H1 (cell line): ENCODE results near the gene SH3GL1. TPM values are rescaled to one million over a fixed set of nuclear protein-coding genes. Genes with fewer than 3 reads are reported as not detected.
A peak's percentile ranks its signal among the peaks of the same experiment; 100 is the strongest.

Source experiments
- CTCF ChIA-PET: fragments of 300-600 bp; sonication (Branson Sonifier 250); formaldehyde crosslinking; loops from one replicate; lab custom pipeline; 2021; ENCODE audit not compliant: partially characterized antibody; lab: Charles Lee
- POLR2A ChIA-PET: fragments of 300-600 bp; sonication (Branson Sonifier 250); formaldehyde crosslinking; loops from one replicate; lab custom pipeline; 2021; ENCODE audit warnings: inconsistent platforms; ENCODE audit not compliant: partially characterized antibody; lab: Charles Lee
- DNase-seq, 2 experiments: peaks; one replicate each; pipeline versions ENCODE4 v3.0.0 to v3.0.0-alpha.2; 2010 to 2022; ENCODE audit warnings: low spot score in 2 of 2, low read depth in 1 of 2, mixed read lengths in 1 of 2
- FAIRE-seq: peaks from 2 replicates; lab custom pipeline; 2011; peaks lifted over from hg19 to GRCh38; lab: Jason Lieb, UNC
- H2AFZ ChIP-seq: 2 replicates; pipeline ENCODE4 v1.8.1; 2012; ENCODE audit warnings: low read length, inconsistent platforms
- H2AK5ac ChIP-seq: 2 replicates; pipeline ENCODE4 v1.6.1; 2013; ENCODE audit warnings: low read depth, low read length
- H2BK120ac ChIP-seq: replicated peaks from 2 replicates; pipeline ENCODE3; 2013; ENCODE audit warnings: low read depth, low read length, inconsistent platforms
- H2BK12ac ChIP-seq: 2 replicates; pipeline ENCODE4 v1.6.1; 2013; ENCODE audit warnings: low read depth, low read length
- H2BK15ac ChIP-seq: 2 replicates; pipeline ENCODE4 v1.6.1; 2013; ENCODE audit warnings: low read length
- H2BK20ac ChIP-seq: 2 replicates; pipeline ENCODE4 v1.6.1; 2013; ENCODE audit warnings: low read length
- H2BK5ac ChIP-seq: 2 replicates; pipeline ENCODE4 v1.6.1; 2013; ENCODE audit warnings: low read depth, low read length
- H3K14ac ChIP-seq: 2 replicates; pipeline ENCODE4 v1.6.1; 2013; ENCODE audit warnings: inconsistent platforms; ENCODE audit not compliant: insufficient read length
- H3K18ac ChIP-seq: 2 replicates; pipeline ENCODE4 v1.6.1; 2013; ENCODE audit warnings: low read length; ENCODE audit errors: extremely low read depth
- H3K23ac ChIP-seq: 2 replicates; pipeline ENCODE4 v1.6.1; 2013; ENCODE audit warnings: inconsistent platforms; ENCODE audit not compliant: insufficient read length
- H3K23me2 ChIP-seq: 2 replicates; pipeline ENCODE4 v1.6.1; 2013; ENCODE audit warnings: low read depth, low read length
- H3K27ac ChIP-seq: 2 replicates; pipeline ENCODE4 v1.6.1; 2011; ENCODE audit warnings: low read depth, low read length, inconsistent platforms
- H3K27me3 ChIP-seq, 4 experiments: replicated peaks in 1 of 4; 1 replicate in 1 of 4; 2 replicates in 3 of 4; pipeline versions ENCODE4 v1.6.1 to v1.8.1; 2011 to 2013; ENCODE audit warnings: low read length in 3 of 4, mild to moderate bottlenecking in 3 of 4, inconsistent platforms in 2 of 4, mixed read lengths in 2 of 4, moderate library complexity in 1 of 4; ENCODE audit not compliant: control insufficient read depth in 3 of 4, insufficient read depth in 3 of 4; ENCODE audit errors: extremely low read depth in 1 of 4
- H3K36me3 ChIP-seq, 4 experiments: 2 replicates each; pipeline versions ENCODE4 v1.6.1 to v1.8.1; 2011 to 2013; ENCODE audit warnings: mild to moderate bottlenecking in 4 of 4, low read length in 3 of 4, moderate library complexity in 2 of 4, control low read depth in 1 of 4, inconsistent platforms in 1 of 4; ENCODE audit not compliant: insufficient read depth in 4 of 4, control insufficient read depth in 2 of 4
- H3K4ac ChIP-seq: replicated peaks from 2 replicates; pipeline ENCODE3; 2013; ENCODE audit warnings: low read length, low read depth, mixed read lengths, inconsistent platforms; ENCODE audit not compliant: insufficient read length
- H3K4me1 ChIP-seq, 4 experiments: replicated peaks in 1 of 4; 1 replicate in 1 of 4; 2 replicates in 3 of 4; pipeline versions ENCODE4 v1.6.1 to v1.8.1; 2011 to 2013; ENCODE audit warnings: low read length in 3 of 4, inconsistent platforms in 2 of 4, mixed read lengths in 1 of 4; ENCODE audit not compliant: insufficient read depth in 4 of 4, control insufficient read depth in 3 of 4
- H3K4me2 ChIP-seq, 2 experiments: 2 replicates each; pipeline versions ENCODE4 v1.6.1 to v1.8.1; 2011 to 2013; ENCODE audit warnings: low read depth in 2 of 2, low read length in 2 of 2, control low read depth in 1 of 2, inconsistent platforms in 1 of 2, mild to moderate bottlenecking in 1 of 2; ENCODE audit not compliant: insufficient read depth in 1 of 2
- H3K4me3 ChIP-seq, 4 experiments: fragments of 200-600, 300-600 bp in 1 of 4; sonication (generic), shearing (Covaris generic), sonication (Bioruptor Twin) in 1 of 4; 2 replicates each; pipeline versions ENCODE4 v1.5.1 to v1.8.1; 2011 to 2016; ENCODE audit warnings: low read length in 4 of 4, low read depth in 3 of 4, control low read depth in 2 of 4, inconsistent platforms in 2 of 4, mild to moderate bottlenecking in 2 of 4, mixed read lengths in 1 of 4, moderate library complexity in 1 of 4; ENCODE audit not compliant: insufficient read depth in 2 of 4; ENCODE audit errors: extremely low read depth in 1 of 4
- H3K56ac ChIP-seq: replicated peaks from 2 replicates; pipeline ENCODE3; 2013; ENCODE audit warnings: low read depth, mild to moderate bottlenecking, mixed read lengths, low read length, inconsistent platforms; ENCODE audit not compliant: insufficient read length
- H3K79me1 ChIP-seq: 2 replicates; pipeline ENCODE4 v1.6.1; 2013; ENCODE audit warnings: low read depth, low read length, control low read depth
- H3K79me2 ChIP-seq, 2 experiments: 2 replicates each; pipeline versions ENCODE4 v1.6.1 to v1.8.1; 2012 to 2013; ENCODE audit warnings: low read length in 2 of 2, mild to moderate bottlenecking in 2 of 2, inconsistent platforms in 1 of 2; ENCODE audit not compliant: insufficient read depth in 2 of 2, control insufficient read depth in 1 of 2
- H3K9ac ChIP-seq, 4 experiments: replicated peaks in 1 of 4; 1 replicate in 1 of 4; 2 replicates in 3 of 4; pipeline versions ENCODE4 v1.6.1 to v1.8.1; 2011 to 2013; ENCODE audit warnings: low read depth in 3 of 4, low read length in 3 of 4, control low read depth in 2 of 4, mild to moderate bottlenecking in 2 of 4, moderate library complexity in 2 of 4, inconsistent platforms in 1 of 4; ENCODE audit errors: extremely low read depth in 1 of 4
- H3K9me3 ChIP-seq, 2 experiments: 2 replicates each; pipeline versions ENCODE4 v1.6.1 to v1.8.1; 2012 to 2013; ENCODE audit warnings: mild to moderate bottlenecking in 2 of 2, moderate library complexity in 2 of 2, control low read depth in 1 of 2, inconsistent platforms in 1 of 2, low read depth in 1 of 2, low read length in 1 of 2, mixed read lengths in 1 of 2; ENCODE audit not compliant: insufficient read depth in 2 of 2
- H4K20me1 ChIP-seq, 2 experiments: replicated peaks in 1 of 2; 2 replicates each; pipeline versions ENCODE3 to v1.8.1; 2011 to 2013; ENCODE audit warnings: inconsistent platforms in 2 of 2, low read length in 2 of 2, mild to moderate bottlenecking in 1 of 2; ENCODE audit not compliant: insufficient read depth in 2 of 2, control insufficient read depth in 1 of 2
- H4K5ac ChIP-seq: 2 replicates; pipeline ENCODE4 v1.6.1; 2013; ENCODE audit warnings: low read length, low read depth, mixed read lengths, inconsistent platforms; ENCODE audit not compliant: insufficient read length
- H4K8ac ChIP-seq: 2 replicates; pipeline ENCODE4 v1.8.0; 2013; ENCODE audit warnings: mild to moderate bottlenecking, moderate library complexity, low read length, inconsistent platforms; ENCODE audit not compliant: insufficient read depth; ENCODE audit errors: extremely low read depth
- H4K91ac ChIP-seq: replicated peaks from 2 replicates; pipeline ENCODE3; 2013; ENCODE audit warnings: low read length, mixed read lengths, inconsistent platforms; ENCODE audit not compliant: insufficient read length
- ASH2L ChIP-seq: fragments of 200-600, 300-600 bp; sonication (generic); IDR thresholded peaks from one replicate; pipeline ENCODE4 v1.7.1; 2017; ENCODE audit warnings: low read length
- KDM5A ChIP-seq: fragments of 200-600 bp; IDR thresholded peaks from 2 replicates; pipeline ENCODE4 v1.7.1; 2012; ENCODE audit warnings: mild to moderate bottlenecking, low read length, inconsistent platforms, mixed read lengths
- SP2 ChIP-seq: IDR thresholded peaks from 2 replicates; pipeline ENCODE4 v1.6.1; 2012; ENCODE audit warnings: mild to moderate bottlenecking, low read length, inconsistent platforms
- TBP ChIP-seq: IDR thresholded peaks from 2 replicates; pipeline ENCODE4 v1.6.1; 2011; ENCODE audit warnings: low read depth, low read length, improper control_type of control experiment
- TEAD4 ChIP-seq: IDR thresholded peaks from 2 replicates; pipeline ENCODE4 v1.6.1; 2012; ENCODE audit warnings: low read depth, low read length, inconsistent platforms, mixed read lengths
- WGBS, 2 experiments: shearing (Covaris generic) in 1 of 2; methylation state at CpG; one replicate each; pipeline versions ENCODE4 v1.1.6 to v1.1.7; 2013 to 2015; ENCODE audit warnings: low lambda C conversion rate in 2 of 2, mixed read lengths in 2 of 2, inconsistent platforms in 1 of 2, low coverage in 1 of 2, missing lambda C conversion rate in 1 of 2; ENCODE audit not compliant: insufficient replicate concordance in 2 of 2, insufficient coverage in 1 of 2, insufficient read length in 1 of 2; ENCODE audit errors: extremely low coverage in 1 of 2, missing lambda C conversion rate in 1 of 2; 5-methylcytosine and 5-hydroxymethylcytosine counted together
- long read RNA-seq, 2 experiments: library from RNA in 1 of 2; library from capped mRNA in 1 of 2; stranded (forward); transcript quantifications; one replicate each; pipeline ENCODE4 v2.0.0, GENCODE V29; 2021; ENCODE audit warnings: inconsistent platforms in 1 of 2
- polyA minus RNA-seq, 3 experiments: library from RNA; depleted of rRNA, polyadenylated mRNA; stranded (reverse); fragments of >200 nt; gene quantifications; 1 replicate in 2 of 3; 2 replicates in 1 of 3; pipeline ENCODE4 v1.2.3, GENCODE V29; 2011
- polyA plus RNA-seq, 7 experiments: library from polyadenylated mRNA; depleted of rRNA in 3 of 7; stranded (reverse) in 5 of 7; unstranded in 2 of 7; fragments of >200 nt in 5 of 7; fragments of 200-250 nt in 2 of 7; gene quantifications; 1 replicate in 5 of 7; 2 replicates in 1 of 7; 4 replicates in 1 of 7; pipeline versions ENCODE4 v1.2.1 to v1.2.3, GENCODE V29; 2011 to 2013; ENCODE audit warnings: missing spikeins in 2 of 7, mixed read lengths in 2 of 7
- total RNA-seq: library from RNA; stranded (reverse); fragmentation: NEBNext Ultra II Directional; extraction: Animal tissue kit (Norgen Biotek cat#: 25700); gene quantifications from 2 replicates; pipeline ENCODE4 v1.2.1, GENCODE V29; 2021
- TF ChIP-seq, protein P1 (sequence below): IDR thresholded peaks from 2 replicates; pipeline ENCODE4 v1.6.1; 2012; ENCODE audit warnings: inconsistent platforms

Gene SH3GL1, protein sequence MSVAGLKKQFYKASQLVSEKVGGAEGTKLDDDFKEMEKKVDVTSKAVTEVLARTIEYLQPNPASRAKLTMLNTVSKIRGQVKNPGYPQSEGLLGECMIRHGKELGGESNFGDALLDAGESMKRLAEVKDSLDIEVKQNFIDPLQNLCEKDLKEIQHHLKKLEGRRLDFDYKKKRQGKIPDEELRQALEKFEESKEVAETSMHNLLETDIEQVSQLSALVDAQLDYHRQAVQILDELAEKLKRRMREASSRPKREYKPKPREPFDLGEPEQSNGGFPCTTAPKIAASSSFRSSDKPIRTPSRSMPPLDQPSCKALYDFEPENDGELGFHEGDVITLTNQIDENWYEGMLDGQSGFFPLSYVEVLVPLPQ
- total RNA-seq (102 TPM in 2 replicates), polyA plus RNA-seq (2011; rRNA removed) (81.5 and 120 TPM in 2 replicates), polyA minus RNA-seq (2011; rRNA and poly(A)+ RNA removed) (18.0 and 18.8 TPM in 2 replicates)
- polyA plus RNA-seq (2011; cell fraction: cytosol; rRNA removed): 72.0 TPM
- polyA plus RNA-seq (2011; cell fraction: nucleus; rRNA removed): 90.4 TPM
- 57.4 to 81.4 TPM (median 79.5 TPM) in 4 replicates for polyA plus RNA-seq (2012, experiment 1 of 2)
- polyA plus RNA-seq (2012, experiment 2 of 2): 84.4 TPM
- polyA plus RNA-seq (2013, experiment 1 of 2): 86.5 TPM
- polyA plus RNA-seq (2013, experiment 2 of 2): 87.7 TPM
- polyA minus RNA-seq (2011; cell fraction: cytosol; rRNA and poly(A)+ RNA removed): 40.1 TPM
- 27.2 TPM for polyA minus RNA-seq (2011; cell fraction: nucleus; rRNA and poly(A)+ RNA removed)
- long read RNA-seq, experiment 1, transcript SH3GL1-201 (10 exons, 2,516 nt): major isoform, 19 of 137 reads
- long read RNA-seq, experiment 1, partial matches to known transcripts: 108 of 137 reads
- long read RNA-seq, experiment 1, other reads (novel, unspliced or antisense): 9 of 137 reads
- long read RNA-seq, experiment 2, partial matches to known transcripts: 1 of 2 reads
- long read RNA-seq, experiment 2, other reads (novel, unspliced or antisense): 1 of 2 reads

DNA sequence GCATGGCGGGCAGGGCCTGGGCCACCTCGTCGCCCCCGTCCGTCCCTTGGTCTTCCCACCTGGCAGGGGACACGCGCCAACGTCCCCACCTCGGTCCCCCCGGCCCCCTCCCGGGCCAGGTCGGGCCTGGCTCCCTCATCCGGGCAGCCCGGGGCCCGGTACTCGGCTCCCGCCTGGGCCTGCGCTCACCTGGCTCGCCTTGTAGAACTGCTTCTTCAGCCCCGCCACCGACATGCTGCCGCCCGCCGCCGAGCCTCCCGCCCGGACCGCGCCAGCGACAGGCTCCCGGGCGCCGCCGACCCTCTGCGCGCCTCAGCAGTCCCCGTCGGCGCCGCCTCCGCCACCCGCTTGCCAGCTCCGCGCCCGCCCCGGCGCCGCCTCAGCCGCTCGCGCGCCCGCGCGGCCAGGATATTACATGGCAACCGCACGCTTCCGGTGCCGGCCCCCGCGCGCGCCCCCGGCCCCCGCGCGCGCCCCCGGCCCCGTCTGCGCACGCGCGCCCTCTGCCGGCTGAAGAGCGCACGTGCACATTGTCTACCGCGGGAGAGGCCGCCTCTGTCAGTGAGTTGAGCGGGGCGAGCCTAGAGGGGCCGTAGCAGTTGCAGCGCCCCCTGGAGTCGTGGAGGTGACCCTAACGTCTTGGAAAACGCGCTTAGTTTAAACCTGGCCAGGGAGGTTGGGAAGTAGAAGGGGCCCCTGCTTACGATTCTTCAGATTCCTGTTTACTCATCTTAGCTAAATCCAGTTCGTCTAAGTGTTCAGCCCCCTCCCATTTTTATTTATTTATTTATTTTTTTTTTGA lies at the start of gene SH3GL1:
SH3GL1 (minus strand) TSS at position 413 of the 802 bp plus-strand sequence; CDS start at position 234, 179 bp downstream.
- Histone ChIP-seq H3K23ac (no peak within 1 kb of the TSS), H2BK12ac (peak within 1 kb of the TSS; percentile 85; the same call in 1 of the 2 replicates), H2BK120ac (no peak within 1 kb of the TSS), H3K36me3 (peaks cover 0 to 3% (median 0%) of the 10 kb centered on the region in 4 experiments; a peak in 2 of 8 replicates), H3K14ac (no peak within 1 kb of the TSS), H2AK5ac (peak within 1 kb of the TSS; percentile 59; the same call in 1 of the 2 replicates), H3K9ac (peak within 1 kb of the TSS; percentile 61 to 94 (median 81)), H3K4me1 (peaks cover 0 to 9% (median 4%) of the 10 kb centered on the region in 4 experiments; a peak in 4 of 7 replicates), H3K4me3 (peak within 1 kb of the TSS; percentile 58 to 93 (median 82)), H3K79me2 (peaks cover 31 to 72% of the 10 kb centered on the region in 2 experiments), H3K27ac (peak within 1 kb of the TSS; percentile 40; the same call in 1 of the 2 replicates), H3K4me2 (peak within 1 kb of the TSS; percentile 94 to 98), H2BK20ac (no peak within 1 kb of the TSS), H2AFZ (no peak within 1 kb of the TSS), H3K18ac (no peak within 1 kb of the TSS; the same call in none of the 2 replicates), H2BK5ac (peak within 1 kb of the TSS; percentile 39; the same call in 1 of the 2 replicates), H3K79me1 (peaks cover 23% of the 10 kb centered on the region), H3K23me2 (peaks cover 12% of the 10 kb centered on the region), H4K20me1 (peaks cover 15 to 22% of the 10 kb centered on the region in 2 experiments), H3K9me3 (no peaks in the 10 kb centered on the region), H3K56ac (peak within 1 kb of the TSS; percentile 8), H3K27me3 (no peaks in the 10 kb centered on the region), H4K5ac (no peak within 1 kb of the TSS), H4K8ac (peak within 1 kb of the TSS; percentile 79; the same call in 1 of the 2 replicates), H4K91ac (peak within 1 kb of the TSS; percentile 83), H2BK15ac (no peak within 1 kb of the TSS), H3K4ac (no peak within 1 kb of the TSS)
- POLR2A ChIA-PET: interaction anchor here (0.6 to 49.6 kb wide), 12 partner anchors 10 to 788 kb away, joined by 3 to 1590 read pairs (median 4); partner anchors contain the start of genes STAP2 and UBXN6
- CTCF ChIA-PET: interaction anchor here (0.6 to 3.3 kb wide), 22 partner anchors 9 to 903 kb away, joined by 3 to 38 read pairs (median 4); no protein-coding TSS in a partner anchor
- DNase-seq: peak; percentile 83 to 95
- 3% methylated on average over 22 of the region's 90 CpGs; no CpG with 5 or more reads in 1 of the 2 experiments for WGBS, 2 experiments
- FAIRE-seq: no peak
- no peak for TF ChIP-seq KDM5A
- TF ChIP-seq SP2: peak; percentile 97
- TF ChIP-seq TEAD4: 0 out of 2 replicates have a peak, but pooled peaks have one; percentile 51
- TF ChIP-seq TBP: 0 out of 2 replicates have a peak, but pooled peaks have one; percentile 54
- TF ChIP-seq, protein P1, sequence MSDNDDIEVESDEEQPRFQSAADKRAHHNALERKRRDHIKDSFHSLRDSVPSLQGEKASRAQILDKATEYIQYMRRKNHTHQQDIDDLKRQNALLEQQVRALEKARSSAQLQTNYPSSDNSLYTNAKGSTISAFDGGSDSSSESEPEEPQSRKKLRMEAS: peak; percentile 87
- peak; percentile 66 for TF ChIP-seq ASH2L
